DMS153 treated with DMSO at 0.1 percent for 48 hours (cell line): ENCODE measurements around the gene SF3B3.
"Not testable (repeated sequence)": the region's sequence is repeated elsewhere in the genome, so short reads cannot be mapped to it uniquely, and the experiment has no call there.

Source experiments
- DNase-seq: peaks from one replicate; lab custom pipeline; 2025; ENCODE audit not compliant: unreplicated experiment; lab: John Stamatoyannopoulos, UW

SF3B3 gene

DNA sequence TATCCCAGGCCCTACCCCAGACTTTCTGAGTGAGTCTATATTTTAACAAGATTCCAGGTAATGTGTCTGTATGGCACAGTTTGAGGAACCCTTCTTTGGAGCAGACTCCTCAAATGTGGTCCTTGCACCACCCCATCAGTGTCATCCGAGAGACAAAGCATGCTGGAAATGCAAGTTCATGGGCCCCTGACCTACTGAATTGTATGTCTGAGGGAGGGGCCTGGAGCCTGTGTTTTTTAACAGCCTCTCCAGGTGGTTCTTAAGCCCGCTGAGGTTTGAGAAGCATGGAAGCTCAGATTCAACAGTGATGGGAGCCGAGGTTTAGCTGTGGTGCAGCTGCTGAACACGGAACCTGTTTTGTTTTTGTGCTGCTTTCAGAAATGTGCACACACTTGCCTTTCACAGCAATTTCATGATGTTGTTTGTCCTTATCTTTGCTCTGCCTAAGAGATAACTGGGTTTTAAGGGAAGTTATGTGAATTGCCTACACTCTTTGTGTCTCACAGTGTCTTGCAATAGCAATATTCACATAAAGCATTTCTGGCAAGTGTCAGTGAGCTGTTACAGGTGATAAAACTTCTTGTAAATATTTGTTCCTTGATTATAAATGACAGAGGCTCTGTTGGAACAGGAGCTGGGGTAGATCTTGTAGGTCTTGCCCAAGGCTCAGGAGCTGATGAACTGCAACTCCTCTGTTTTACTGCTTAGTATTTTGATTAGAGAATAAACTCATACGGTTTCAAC, 90.8 kb downstream of the SF3B3 start:
- no peak for DNase-seq

GRCh38 chr16:70615945-70616344, 92.3 kb downstream of the SF3B3 start:
- no peak for DNase-seq

DNA sequence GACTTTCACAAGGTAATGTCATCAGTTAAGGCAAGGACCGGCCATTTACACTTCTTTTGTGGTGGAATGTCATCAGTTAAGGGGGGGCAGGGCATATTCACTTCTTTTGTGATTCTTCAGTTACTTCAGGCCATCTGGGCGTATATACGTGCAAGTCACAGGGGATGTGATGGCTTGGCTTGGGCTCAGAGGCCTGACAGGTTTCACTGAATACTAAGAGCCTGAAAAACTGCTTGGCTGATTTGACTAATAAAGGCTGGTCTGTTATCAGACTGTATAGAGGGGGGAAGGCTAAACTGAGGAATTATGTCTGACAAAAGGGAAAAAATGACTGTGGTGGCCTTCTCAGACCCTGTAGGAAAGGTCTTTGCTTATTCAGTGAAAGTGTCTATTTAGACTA, 98.2 kb downstream of the SF3B3 start:
- DNase-seq: not testable (repeated sequence)
